Measurements from ENCODE around the gene NGDN. TPM values are rescaled to one million over a fixed set of nuclear protein-coding genes. Genes with fewer than 3 reads are reported as not detected.

The NGDN gene
- total RNA-seq, 1 donor from 2014 or later, result 43.4 TPM

- no peak overlapping the region for H3K4me3 ChIP-seq (ENCODE audit: low read depth, low read length)
- no peaks in the 10 kb centered on the region for H3K36me3 ChIP-seq (ENCODE audit: control insufficient read depth, insufficient read depth, low read length)
- TF ChIP-seq CTCF (IDR thresholded peaks at IDR 0.05; ENCODE audit: insufficient read depth, low read length, poor library complexity, severe bottlenecking), result no peak
- no peaks in the 10 kb centered on the region for H3K27me3 ChIP-seq (ENCODE audit: control insufficient read depth, insufficient read depth, low read length)
- DNase-seq (ENCODE audit: low read depth), result no peak
These were observed 25.6 kb upstream of the NGDN start for GRCh38 chr14:23443881-23444280.

- Histone ChIP-seq H3K36me3 (ENCODE audit: control insufficient read depth, insufficient read depth, low read length) (no peaks in the 10 kb centered on the region), H3K27me3 (ENCODE audit: control insufficient read depth, insufficient read depth, low read length) (no peaks in the 10 kb centered on the region), H3K4me3 (ENCODE audit: low read depth, low read length) (no peak overlapping the region)
- no peak for DNase-seq (ENCODE audit: low read depth)
- no peak for TF ChIP-seq CTCF (IDR thresholded peaks at IDR 0.05; ENCODE audit: insufficient read depth, low read length, poor library complexity, severe bottlenecking)
These were observed 25.2 kb upstream of the NGDN start for GRCh38 chr14:23444314-23444713.

GRCh38 chr14:23445773-23446172 lies 23.7 kb upstream of the NGDN start:
- no peak for DNase-seq (ENCODE audit: low read depth)
- no peak overlapping the region for H3K4me3 ChIP-seq (ENCODE audit: low read depth, low read length)
- no peaks in the 10 kb centered on the region for H3K27me3 ChIP-seq (ENCODE audit: control insufficient read depth, insufficient read depth, low read length)
- TF ChIP-seq CTCF (IDR thresholded peaks at IDR 0.05; ENCODE audit: insufficient read depth, low read length, poor library complexity, severe bottlenecking), result no peak
- no peaks in the 10 kb centered on the region for H3K36me3 ChIP-seq (ENCODE audit: control insufficient read depth, insufficient read depth, low read length)

GRCh38 chr14:23446291-23446851 lies 23.1 kb upstream of the NGDN start:
- no peak overlapping the region for H3K4me3 ChIP-seq (ENCODE audit: low read depth, low read length)
- TF ChIP-seq CTCF (IDR thresholded peaks at IDR 0.05; ENCODE audit: insufficient read depth, low read length, poor library complexity, severe bottlenecking), result no peak
- no peaks in the 10 kb centered on the region for H3K36me3 ChIP-seq (ENCODE audit: control insufficient read depth, insufficient read depth, low read length)
- no peaks in the 10 kb centered on the region for H3K27me3 ChIP-seq (ENCODE audit: control insufficient read depth, insufficient read depth, low read length)
- DNase-seq (ENCODE audit: low read depth), result no peak

- no peaks in the 10 kb centered on the region for H3K27me3 ChIP-seq (ENCODE audit: control insufficient read depth, insufficient read depth, low read length)
- no peak for DNase-seq (ENCODE audit: low read depth)
- H3K4me3 ChIP-seq (ENCODE audit: low read depth, low read length), result no peak overlapping the region
- TF ChIP-seq CTCF (IDR thresholded peaks at IDR 0.05; ENCODE audit: insufficient read depth, low read length, poor library complexity, severe bottlenecking), result no peak
- no peaks in the 10 kb centered on the region for H3K36me3 ChIP-seq (ENCODE audit: control insufficient read depth, insufficient read depth, low read length)
These were observed 21.8 kb upstream of the NGDN start for GRCh38 chr14:23447361-23448350.

Measured in kidney epithelial cell (primary cell).